ENCODE measurements around the gene ZNF22. TPM values are rescaled to one million over a fixed set of nuclear protein-coding genes. Genes with fewer than 3 reads are reported as not detected.

ZNF22 gene
- polyA plus RNA-seq, 1 donor from 2014 or later: 42.9 TPM

- no peaks in the 10 kb centered on the region for H3K9me3 Mint-ChIP-seq
- no peaks in the 10 kb centered on the region for H3K36me3 Mint-ChIP-seq
- H3K27ac Mint-ChIP-seq: peak overlapping the region in 1 of 3 donors; percentile 44
- peaks cover 32 to 49% (median 40%) of the 10 kb centered on the region in 3 donors for H3K4me1 Mint-ChIP-seq
- no peaks in the 10 kb centered on the region for H3K27me3 Mint-ChIP-seq
- peak overlapping the region in 1 of 4 donors; percentile 18 for H3K4me3 Mint-ChIP-seq
Measured at GRCh38 chr10:44969854-44970253, 30.9 kb upstream of the ZNF22 start.

GRCh38 chr10:44970812-44971395 lies 29.8 kb upstream of the ZNF22 start:
- Mint-ChIP-seq H3K36me3 (no peaks in the 10 kb centered on the region), H3K4me1 (peaks cover 25 to 39% (median 34%) of the 10 kb centered on the region in 3 donors), H3K9me3 (no peaks in the 10 kb centered on the region), H3K4me3 (peak overlapping the region in 1 of 4 donors; percentile 68), H3K27me3 (no peaks in the 10 kb centered on the region), H3K27ac (no peak overlapping the region)

- Mint-ChIP-seq H3K27ac (no peak overlapping the region), H3K9me3 (no peaks in the 10 kb centered on the region), H3K4me1 (peaks cover 20 to 34% (median 30%) of the 10 kb centered on the region in 3 donors), H3K27me3 (no peaks in the 10 kb centered on the region), H3K4me3 (peak overlapping the region in 1 of 4 donors; percentile 68), H3K36me3 (no peaks in the 10 kb centered on the region)
Measured at GRCh38 chr10:44971434-44971833, 29.3 kb upstream of the ZNF22 start.

GRCh38 chr10:44971935-44972757 lies 28.6 kb upstream of the ZNF22 start:
- H3K27ac Mint-ChIP-seq: peak overlapping the region in 1 of 3 donors; percentile 46

GRCh38 chr10:44972874-44973306 lies 27.8 kb upstream of the ZNF22 start:
- no peaks in the 10 kb centered on the region for H3K36me3 Mint-ChIP-seq
- H3K4me1 Mint-ChIP-seq: peaks cover 19 to 27% (median 26%) of the 10 kb centered on the region in 3 donors
- H3K9me3 Mint-ChIP-seq: no peaks in the 10 kb centered on the region
- H3K27me3 Mint-ChIP-seq: no peaks in the 10 kb centered on the region
- no peak overlapping the region for H3K4me3 Mint-ChIP-seq
- peak overlapping the region in 1 of 3 donors; percentile 46 for H3K27ac Mint-ChIP-seq

More at GRCh38 chr10:44971935-44972757, 28.6 kb upstream of the ZNF22 start:
- H3K9me3 Mint-ChIP-seq: no peaks in the 10 kb centered on the region
- no peak overlapping the region for H3K4me3 Mint-ChIP-seq
- H3K4me1 Mint-ChIP-seq: peaks cover 19 to 33% (median 30%) of the 10 kb centered on the region in 3 donors
- no peaks in the 10 kb centered on the region for H3K27me3 Mint-ChIP-seq
- H3K36me3 Mint-ChIP-seq: no peaks in the 10 kb centered on the region

- peak overlapping the region; percentile 71 to 88 (median 78) for H3K4me3 Mint-ChIP-seq
- H3K27me3 Mint-ChIP-seq: no peaks in the 10 kb centered on the region
- H3K4me1 Mint-ChIP-seq: peaks cover 16 to 21% (median 21%) of the 10 kb centered on the region in 3 donors
- no peaks in the 10 kb centered on the region for H3K9me3 Mint-ChIP-seq
- no peaks in the 10 kb centered on the region for H3K36me3 Mint-ChIP-seq
- H3K27ac Mint-ChIP-seq: peak overlapping the region in 1 of 3 donors; percentile 8
Measured at GRCh38 chr10:44973323-44974081, 27.2 kb upstream of the ZNF22 start.

- no peaks in the 10 kb centered on the region for H3K9me3 Mint-ChIP-seq
- no peaks in the 10 kb centered on the region for H3K27me3 Mint-ChIP-seq
- H3K36me3 Mint-ChIP-seq: no peaks in the 10 kb centered on the region
- H3K4me3 Mint-ChIP-seq: peak overlapping the region; percentile 71 to 88 (median 83)
- H3K27ac Mint-ChIP-seq: peak overlapping the region in 2 of 3 donors; percentile 50 to 53
- H3K4me1 Mint-ChIP-seq: peaks cover 13 to 21% (median 17%) of the 10 kb centered on the region in 3 donors
Measured at GRCh38 chr10:44974082-44974627, 26.6 kb upstream of the ZNF22 start.

- H3K9me3 Mint-ChIP-seq: no peaks in the 10 kb centered on the region
- H3K27ac Mint-ChIP-seq: peak overlapping the region in 2 of 3 donors; percentile 50 to 53
- H3K4me3 Mint-ChIP-seq: peak overlapping the region; percentile 71 to 88 (median 83)
- H3K36me3 Mint-ChIP-seq: no peaks in the 10 kb centered on the region
- peaks cover 13 to 21% (median 17%) of the 10 kb centered on the region in 3 donors for H3K4me1 Mint-ChIP-seq
- no peaks in the 10 kb centered on the region for H3K27me3 Mint-ChIP-seq
Measured at GRCh38 chr10:44974628-44975430, 25.9 kb upstream of the ZNF22 start.

- no peaks in the 10 kb centered on the region for H3K9me3 Mint-ChIP-seq
- H3K4me3 Mint-ChIP-seq: peak overlapping the region in 2 of 4 donors; percentile 55 to 68
- peaks cover 13 to 21% (median 17%) of the 10 kb centered on the region in 3 donors for H3K4me1 Mint-ChIP-seq
- no peak overlapping the region for H3K27ac Mint-ChIP-seq
- no peaks in the 10 kb centered on the region for H3K36me3 Mint-ChIP-seq
- no peaks in the 10 kb centered on the region for H3K27me3 Mint-ChIP-seq
Measured at GRCh38 chr10:44975431-44976331, 25.0 kb upstream of the ZNF22 start.

GRCh38 chr10:44976352-44977198 lies 24.1 kb upstream of the ZNF22 start:
- peaks cover 13 to 21% (median 17%) of the 10 kb centered on the region in 3 donors for H3K4me1 Mint-ChIP-seq
- H3K9me3 Mint-ChIP-seq: no peaks in the 10 kb centered on the region
- H3K27me3 Mint-ChIP-seq: no peaks in the 10 kb centered on the region
- H3K27ac Mint-ChIP-seq: no peak overlapping the region
- peak overlapping the region in 2 of 4 donors; percentile 25 to 68 for H3K4me3 Mint-ChIP-seq
- no peaks in the 10 kb centered on the region for H3K36me3 Mint-ChIP-seq

GRCh38 chr10:44977287-44978212 lies 23.2 kb upstream of the ZNF22 start:
- Mint-ChIP-seq H3K4me1 (peaks cover 13 to 17% (median 16%) of the 10 kb centered on the region in 3 donors), H3K36me3 (no peaks in the 10 kb centered on the region), H3K27ac (no peak overlapping the region), H3K27me3 (no peaks in the 10 kb centered on the region), H3K9me3 (no peaks in the 10 kb centered on the region), H3K4me3 (no peak overlapping the region)

GRCh38 chr10:44978213-44978569 lies 22.5 kb upstream of the ZNF22 start:
- Mint-ChIP-seq H3K27me3 (no peaks in the 10 kb centered on the region), H3K27ac (no peak overlapping the region), H3K9me3 (no peaks in the 10 kb centered on the region), H3K4me1 (peaks cover 11 to 16% (median 15%) of the 10 kb centered on the region in 3 donors), H3K4me3 (no peak overlapping the region), H3K36me3 (no peaks in the 10 kb centered on the region)
